GM18498 (cell line): ENCODE measurements around the gene LIMS2.
A peak's percentile ranks its signal among the peaks of the same experiment; 100 is the strongest.

Source experiments
- ATAC-seq: cut with Tn5 transposase; IDR thresholded peaks from one replicate; pipeline ENCODE4 v1.9.1; 2021; ENCODE audit warnings: mild to moderate bottlenecking, moderate library complexity; ENCODE audit not compliant: unreplicated experiment

LIMS2 gene

GRCh38 chr2:127701193-127701650, 25.9 kb upstream of the LIMS2 start, which contains the start of gene SFT2D3:
Gene SFT2D3 (plus strand): TSS chr2:127701497. CDS start chr2:127701529, 32 bp downstream.
- peak; percentile 69 for ATAC-seq

DNA sequence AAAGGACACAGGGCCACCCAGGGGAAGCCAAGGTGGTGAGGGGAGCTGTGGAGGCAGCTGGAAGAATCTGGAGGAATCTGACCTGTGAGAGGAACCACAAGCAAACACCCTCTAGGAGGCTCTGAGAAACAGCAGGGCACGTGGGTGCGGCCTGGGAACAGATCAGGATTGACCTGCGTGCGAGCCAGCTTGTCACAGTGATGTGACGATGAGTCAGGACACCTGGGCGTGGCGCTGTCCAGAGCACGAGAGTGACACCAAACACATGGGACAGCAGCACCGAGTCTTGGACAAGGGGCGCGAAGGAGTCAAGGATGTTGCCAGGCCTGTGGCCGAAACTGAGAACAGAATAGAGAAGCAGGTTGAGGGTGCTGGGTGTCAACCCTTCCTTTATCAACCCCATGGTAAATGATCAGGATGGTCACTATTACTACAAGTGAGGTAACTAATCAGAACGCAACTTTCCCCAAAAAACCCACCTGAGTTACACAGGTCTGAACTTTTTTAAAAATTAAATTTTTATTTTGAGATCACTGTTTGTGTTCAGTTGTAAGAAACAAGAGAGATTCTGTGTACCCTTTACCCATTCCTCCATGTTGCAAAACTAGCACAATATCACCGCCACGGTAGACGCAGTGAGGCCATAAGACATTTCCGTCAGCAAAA, 25.3 kb upstream of the LIMS2 start:
- ATAC-seq, result peak; percentile 66

- no peak for ATAC-seq
These were observed 23.4 kb upstream of the LIMS2 start for GRCh38 chr2:127698553-127699355.

DNA sequence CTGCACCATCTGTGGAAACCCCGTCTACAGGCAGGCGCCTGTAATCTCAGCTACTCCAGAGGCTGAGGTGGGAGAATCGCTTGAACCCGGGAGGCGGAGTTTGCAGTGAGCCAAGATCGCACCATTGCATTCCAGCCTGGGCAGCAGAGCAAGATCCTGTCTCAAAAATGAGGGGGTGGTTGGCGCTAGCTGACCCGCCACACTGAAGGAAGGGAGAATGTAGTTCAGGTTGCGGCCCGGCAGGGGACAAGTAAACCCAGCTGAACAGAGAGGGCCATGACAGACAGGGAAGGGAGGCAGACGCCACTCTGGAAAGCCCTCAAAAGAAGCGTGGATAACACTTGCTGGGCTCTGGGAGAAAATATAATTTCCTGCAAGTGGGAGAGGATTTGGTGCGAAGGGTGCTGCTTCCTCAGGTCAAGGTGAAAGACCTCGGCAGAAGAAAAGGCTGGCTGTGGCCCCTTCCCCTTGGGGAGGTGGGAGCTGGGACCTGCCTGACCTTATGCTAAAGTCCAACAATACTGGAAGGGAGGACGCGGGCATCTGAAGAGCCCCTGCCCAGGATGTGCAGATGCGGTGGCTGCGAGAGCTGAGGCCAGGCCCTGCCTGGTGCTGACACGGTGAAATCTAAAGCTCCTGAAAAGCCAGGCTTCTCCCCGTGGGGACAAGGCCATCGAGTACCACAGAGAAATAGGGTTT, 22.3 kb upstream of the LIMS2 start:
- no peak for ATAC-seq

DNA sequence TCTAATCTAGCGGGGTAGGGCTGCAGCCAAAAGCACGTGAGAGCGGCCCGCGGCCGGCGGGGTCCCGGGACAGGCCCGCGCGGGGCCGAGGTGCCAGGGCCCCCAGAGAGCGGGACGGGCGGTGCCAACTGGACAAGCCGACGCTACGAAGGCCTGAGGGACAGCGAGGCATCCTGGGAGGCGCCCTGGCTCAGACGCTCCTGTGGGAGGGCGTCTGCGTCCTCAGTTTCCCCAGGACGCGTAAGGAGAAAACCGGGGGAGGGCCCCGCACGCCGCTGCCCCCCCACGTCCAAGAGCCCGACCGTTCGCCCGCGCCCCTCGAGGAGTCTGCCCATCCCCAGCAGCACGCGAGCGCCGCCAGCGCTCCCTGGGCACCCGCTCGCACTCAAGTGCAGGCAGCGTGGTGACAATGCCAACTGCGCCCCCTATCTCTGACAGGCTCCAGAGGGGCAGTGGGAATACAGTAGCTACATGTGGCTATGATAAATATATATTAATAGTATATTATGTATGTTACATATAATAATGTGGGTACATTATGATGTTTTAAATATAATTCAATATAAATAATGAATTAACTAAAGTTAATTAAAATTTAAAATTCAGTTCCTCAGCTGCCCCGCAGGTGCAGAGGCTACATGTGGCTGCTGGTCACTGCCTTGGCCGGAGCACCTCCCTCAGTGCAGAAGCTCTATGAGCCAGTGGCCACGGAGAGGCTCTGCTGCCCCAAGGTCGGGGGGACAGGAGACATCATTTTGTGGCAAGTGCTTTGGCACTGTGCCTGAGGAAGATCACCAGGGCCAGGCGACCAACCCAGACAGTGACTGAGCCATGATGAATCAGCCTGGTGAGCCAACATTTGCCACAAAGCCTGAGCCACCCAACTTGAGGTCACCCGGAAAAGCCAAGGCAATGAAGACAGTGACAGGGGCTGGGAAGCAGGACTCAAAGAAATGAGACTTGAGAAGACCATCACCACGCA, 20.5 kb upstream of the LIMS2 start:
- no peak for ATAC-seq

- ATAC-seq, result no peak
These were observed 19.7 kb upstream of the LIMS2 start for GRCh38 chr2:127694986-127695385.

GRCh38 chr2:127690696-127691095, 15.4 kb upstream of the LIMS2 start:
- ATAC-seq, result no peak

GRCh38 chr2:127688405-127688804, 13.1 kb upstream of the LIMS2 start:
- ATAC-seq, result no peak

DNA sequence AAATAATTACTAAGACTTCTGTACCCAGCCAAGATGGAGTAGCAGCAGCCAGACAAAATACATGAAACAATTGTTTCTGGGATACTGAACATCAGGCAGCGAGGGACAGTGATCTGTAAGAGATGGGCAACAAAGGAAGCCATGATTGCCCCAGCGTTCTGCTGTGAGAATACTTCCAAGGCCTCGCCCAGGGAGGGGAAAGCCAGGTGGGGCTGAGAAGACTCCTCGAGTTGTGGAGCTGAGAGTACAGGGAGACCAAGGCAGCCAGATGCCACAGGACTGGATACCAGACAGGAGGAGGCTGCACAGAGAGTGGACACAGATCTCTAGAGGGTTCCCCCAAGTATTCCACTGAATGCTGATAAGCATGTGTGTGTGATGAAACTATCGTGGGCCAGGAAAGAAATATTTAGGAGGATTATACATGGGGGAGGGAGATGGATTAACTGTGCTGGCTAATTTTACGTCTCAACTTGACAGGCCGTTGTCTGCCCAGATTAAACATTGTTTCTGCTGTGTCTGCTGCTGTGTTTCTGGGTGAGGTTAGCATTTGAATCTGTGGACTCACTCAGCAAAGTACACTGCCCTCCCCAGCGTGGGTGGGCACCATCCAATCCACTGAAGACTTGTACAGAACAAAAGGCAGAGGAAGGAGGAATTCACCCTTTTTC, 10.2 kb upstream of the LIMS2 start:
- no peak for ATAC-seq

- no peak for ATAC-seq
These were observed 8.4 kb upstream of the LIMS2 start for GRCh38 chr2:127683757-127684156.

DNA sequence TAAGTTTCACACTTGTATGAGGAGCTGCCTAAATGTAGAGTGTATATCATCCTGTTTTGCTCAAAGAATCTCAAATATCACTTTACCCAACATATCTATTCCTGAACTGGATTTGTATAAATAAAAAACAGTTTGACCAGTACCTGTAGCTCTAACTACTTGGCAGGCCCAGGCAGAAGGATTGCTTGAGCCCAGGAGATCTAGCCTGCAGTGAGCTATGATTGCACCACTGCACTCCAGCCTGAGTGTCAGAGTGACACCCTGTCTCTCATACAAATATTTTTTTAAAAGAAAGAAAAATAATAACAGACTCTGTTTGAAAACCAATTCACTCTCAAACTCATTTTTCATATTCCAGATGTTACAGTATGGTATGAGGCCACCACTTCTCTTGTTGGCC, 7.7 kb upstream of the LIMS2 start:
- no peak for ATAC-seq

GRCh38 chr2:127681976-127682857, 6.9 kb upstream of the LIMS2 start:
- no peak for ATAC-seq

DNA sequence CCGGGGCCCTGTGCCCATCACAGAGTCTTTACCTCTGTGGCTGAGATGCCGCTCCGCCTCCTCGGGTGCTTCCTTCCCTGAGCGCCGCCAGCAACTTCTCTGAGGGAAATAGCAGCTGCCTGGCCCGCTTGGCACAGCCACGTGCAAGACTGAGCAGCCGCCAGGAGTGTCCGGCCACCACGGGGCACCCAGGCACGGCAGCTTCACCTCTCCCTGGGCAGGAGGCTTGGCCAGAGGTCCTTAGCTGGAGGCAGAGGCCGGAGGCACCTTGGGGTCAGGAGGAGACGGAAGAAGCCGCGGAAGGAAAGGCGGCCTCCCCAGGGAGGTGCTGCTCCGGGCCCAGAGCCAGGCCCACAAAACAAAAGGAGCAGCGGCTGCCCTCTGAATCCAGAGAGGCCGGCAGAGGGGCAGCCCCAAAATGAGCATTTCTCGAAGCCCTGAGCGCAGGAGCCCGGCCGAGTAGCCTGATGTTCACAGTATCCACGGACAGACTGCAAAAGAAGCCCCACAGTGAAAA, 6.0 kb upstream of the LIMS2 start:
- ATAC-seq, result no peak

DNA sequence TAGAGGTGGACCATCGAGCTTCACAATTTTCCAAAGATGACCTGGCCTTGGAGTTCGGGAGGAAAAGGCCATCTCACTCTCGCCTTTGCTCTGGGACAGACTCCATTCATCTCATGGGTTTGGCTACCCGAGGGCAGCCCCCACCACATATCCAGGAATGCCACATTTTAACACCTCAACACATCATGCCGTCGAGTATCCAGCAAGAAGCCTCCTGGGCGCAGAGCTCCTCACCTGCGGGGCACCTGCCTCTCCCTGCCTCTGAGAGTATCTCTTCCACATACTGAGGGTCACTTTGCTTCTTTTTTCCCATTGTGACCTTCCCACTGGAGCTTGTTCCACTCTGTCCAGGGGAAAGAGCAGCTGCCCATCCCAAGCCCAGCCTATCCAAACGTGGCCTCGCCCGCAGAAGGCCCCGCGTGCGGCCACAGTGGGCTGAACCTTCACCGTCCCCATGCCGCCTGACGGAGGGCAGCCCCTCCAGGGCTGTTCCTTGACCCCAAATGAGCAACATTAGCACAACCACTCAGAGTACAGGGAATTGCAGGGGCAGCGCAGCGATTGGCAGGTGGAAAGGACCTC, 5.5 kb upstream of the LIMS2 start:
- no peak for ATAC-seq

DNA sequence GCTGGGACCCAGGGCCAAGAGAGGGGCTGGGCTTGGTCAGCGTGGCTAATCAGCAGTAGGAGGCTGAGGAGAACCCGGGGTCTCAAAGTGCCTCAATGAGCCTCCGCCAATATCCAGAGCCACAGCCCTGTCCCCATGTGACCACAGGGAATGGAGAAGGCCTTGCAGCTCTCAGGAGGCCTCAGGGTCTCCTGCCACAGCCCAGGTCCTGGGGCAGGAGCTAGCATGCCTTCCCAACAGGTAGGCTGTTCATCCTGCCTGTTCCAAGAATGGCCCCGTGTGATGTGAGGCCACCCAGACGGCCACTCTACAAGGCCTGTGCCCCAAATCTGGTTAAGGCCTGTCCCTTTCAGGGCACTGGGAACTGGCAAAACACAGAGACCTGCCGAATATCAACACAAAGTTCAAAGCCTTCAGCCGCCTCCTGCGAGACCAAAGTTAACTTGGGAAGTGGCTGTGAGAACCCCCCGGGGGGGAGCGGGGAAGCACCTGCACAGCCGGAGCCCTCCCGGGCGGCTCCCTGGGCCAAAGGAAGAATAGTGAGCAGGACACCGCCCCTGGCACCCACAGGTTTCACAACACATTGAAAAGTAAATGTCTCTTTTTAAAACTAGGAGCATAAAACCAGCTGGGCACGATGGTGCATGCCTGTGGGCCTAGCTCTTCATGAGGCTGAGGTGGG, 4.5 kb upstream of the LIMS2 start:
- ATAC-seq, result no peak

DNA sequence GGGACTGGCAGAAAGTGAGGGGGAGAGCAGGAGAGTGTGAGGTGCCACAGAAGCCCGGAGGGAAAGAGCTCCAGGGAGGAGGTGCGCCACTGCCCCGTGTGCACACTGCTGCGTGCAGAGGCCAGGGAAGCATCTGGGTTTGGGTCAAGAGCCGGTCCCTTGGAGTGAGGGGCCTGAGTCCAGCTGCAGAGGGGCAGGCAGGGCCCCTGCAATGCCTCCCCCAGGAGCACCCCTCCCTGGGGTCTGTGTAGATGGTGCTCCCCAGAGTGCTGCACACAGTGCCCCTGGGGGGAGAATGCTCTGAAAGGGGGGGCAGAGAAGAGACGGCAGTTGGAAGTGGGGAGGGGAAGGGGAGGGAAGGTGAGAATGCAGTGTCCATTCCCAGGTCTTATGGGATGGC, 3.7 kb upstream of the LIMS2 start:
- no peak for ATAC-seq

- ATAC-seq, result no peak
These were observed 3.2 kb upstream of the LIMS2 start for GRCh38 chr2:127678531-127678930.

- ATAC-seq, result no peak
These were observed 1.6 kb upstream of the LIMS2 start for GRCh38 chr2:127676906-127677305.
